ENCODE results near the gene EIF4EBP2. TPM values are rescaled to one million over a fixed set of nuclear protein-coding genes. Genes with fewer than 3 reads are reported as not detected.

Gene EIF4EBP2
- total RNA-seq, 4 donors from 2014 or later, result 55.6 to 71.2 (median 67.6) TPM

DNA sequence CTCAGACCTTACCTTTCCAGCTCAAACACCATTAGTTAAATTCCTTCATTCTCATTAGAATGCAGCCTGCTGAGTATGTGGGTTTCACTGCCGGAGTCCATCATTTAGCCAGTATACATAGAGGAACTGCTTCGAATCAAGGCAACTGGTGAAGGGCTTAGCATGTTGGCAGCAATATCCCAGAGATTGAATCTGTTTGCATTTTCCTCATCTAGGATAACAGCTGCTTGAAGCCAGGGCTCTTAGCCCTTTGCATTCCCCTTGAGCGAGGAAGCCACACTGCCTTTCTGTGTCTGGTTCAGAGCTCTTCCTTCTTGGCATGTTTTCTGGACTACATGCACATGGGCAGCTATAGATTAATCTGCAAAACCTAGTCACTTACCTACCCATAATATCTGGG lies 22.9 kb downstream of the EIF4EBP2 start:
- Histone ChIP-seq H3K27ac (no peak overlapping the region), H3K36me3 (peaks cover 41 to 50% of the 10 kb centered on the region in 2 donors), H3K4me3 (replicated peaks in 1 of 3) (no peak overlapping the region), H3K9me3 (no peaks in the 10 kb centered on the region), H3K4me1 (peaks cover 10 to 22% of the 10 kb centered on the region in 2 donors), H3K27me3 (no peaks in the 10 kb centered on the region)
- 94 to 96% methylated on average over 3 of the region's 3 CpGs for WGBS, 2 donors
- intact Hi-C loops (cut with DNase I), result no loop called here
- TF ChIP-seq, protein P1, sequence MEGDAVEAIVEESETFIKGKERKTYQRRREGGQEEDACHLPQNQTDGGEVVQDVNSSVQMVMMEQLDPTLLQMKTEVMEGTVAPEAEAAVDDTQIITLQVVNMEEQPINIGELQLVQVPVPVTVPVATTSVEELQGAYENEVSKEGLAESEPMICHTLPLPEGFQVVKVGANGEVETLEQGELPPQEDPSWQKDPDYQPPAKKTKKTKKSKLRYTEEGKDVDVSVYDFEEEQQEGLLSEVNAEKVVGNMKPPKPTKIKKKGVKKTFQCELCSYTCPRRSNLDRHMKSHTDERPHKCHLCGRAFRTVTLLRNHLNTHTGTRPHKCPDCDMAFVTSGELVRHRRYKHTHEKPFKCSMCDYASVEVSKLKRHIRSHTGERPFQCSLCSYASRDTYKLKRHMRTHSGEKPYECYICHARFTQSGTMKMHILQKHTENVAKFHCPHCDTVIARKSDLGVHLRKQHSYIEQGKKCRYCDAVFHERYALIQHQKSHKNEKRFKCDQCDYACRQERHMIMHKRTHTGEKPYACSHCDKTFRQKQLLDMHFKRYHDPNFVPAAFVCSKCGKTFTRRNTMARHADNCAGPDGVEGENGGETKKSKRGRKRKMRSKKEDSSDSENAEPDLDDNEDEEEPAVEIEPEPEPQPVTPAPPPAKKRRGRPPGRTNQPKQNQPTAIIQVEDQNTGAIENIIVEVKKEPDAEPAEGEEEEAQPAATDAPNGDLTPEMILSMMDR (IDR thresholded peaks at IDR 0.05), result no peak
- TF ChIP-seq POLR2A (IDR thresholded peaks at IDR 0.05), result no peak
- DNase-seq, result no peak

DNA sequence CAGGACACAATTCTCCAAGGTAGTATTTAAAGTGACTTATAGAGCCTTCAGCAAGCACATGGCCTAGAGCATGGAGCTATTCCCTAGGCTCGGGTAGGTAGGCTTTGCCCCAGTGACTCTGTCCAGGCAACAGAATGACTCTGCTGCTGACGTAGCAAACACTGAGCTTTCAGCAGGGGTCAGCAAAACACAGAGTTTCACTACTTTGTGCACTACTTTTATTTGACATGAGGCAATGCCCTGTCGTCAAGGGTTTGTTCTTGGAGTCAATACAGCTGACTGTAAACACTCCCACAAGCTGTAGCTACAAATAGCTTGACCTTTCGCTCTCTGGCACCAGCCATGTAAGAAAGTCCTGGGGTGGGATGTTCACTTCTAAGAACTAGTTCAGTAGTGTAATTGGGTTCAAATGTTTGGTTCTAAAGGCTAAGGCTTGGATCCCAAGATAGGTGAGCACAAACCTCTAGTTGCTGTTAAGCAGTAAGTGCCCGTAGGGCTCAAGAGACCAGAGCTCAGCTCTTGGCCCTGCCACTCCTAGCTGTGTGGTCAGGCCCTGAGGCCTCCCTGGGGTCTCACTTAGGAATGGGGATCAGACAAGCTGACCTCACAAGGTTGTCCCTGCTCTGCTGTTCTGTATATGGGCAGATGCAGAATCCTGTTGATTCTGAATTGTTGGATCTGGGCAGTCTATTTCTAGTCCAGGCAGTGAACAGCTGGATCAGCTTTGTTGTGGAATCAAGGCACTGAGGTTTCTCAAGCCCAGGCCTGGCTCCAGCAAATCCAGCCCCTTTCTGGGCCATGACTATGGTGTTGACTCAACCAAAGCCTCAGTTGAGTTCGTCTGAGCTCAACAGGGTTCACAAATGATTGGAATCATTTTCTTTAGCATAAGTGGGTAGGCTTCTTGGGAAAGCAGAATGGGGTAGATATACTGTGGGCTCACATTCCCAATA lies 26.8 kb downstream of the EIF4EBP2 start:
- Histone ChIP-seq H3K9me3 (no peaks in the 10 kb centered on the region), H3K4me1 (peaks cover 10 to 33% of the 10 kb centered on the region in 2 donors), H3K36me3 (peaks cover 11 to 24% of the 10 kb centered on the region in 2 donors), H3K27ac (peak overlapping the region; percentile 42 to 74 (median 58)), H3K4me3 (replicated peaks in 1 of 3) (no peak overlapping the region), H3K27me3 (no peaks in the 10 kb centered on the region)
- intact Hi-C loops (cut with DNase I), result no loop called here
- TF ChIP-seq POLR2A (IDR thresholded peaks at IDR 0.05), result no peak
- TF ChIP-seq, protein P1 (IDR thresholded peaks at IDR 0.05), result no peak
- peak; percentile 15 to 24 for DNase-seq
- WGBS, 2 donors, result 67 to 68% methylated on average over 6 of the region's 6 CpGs

DNA sequence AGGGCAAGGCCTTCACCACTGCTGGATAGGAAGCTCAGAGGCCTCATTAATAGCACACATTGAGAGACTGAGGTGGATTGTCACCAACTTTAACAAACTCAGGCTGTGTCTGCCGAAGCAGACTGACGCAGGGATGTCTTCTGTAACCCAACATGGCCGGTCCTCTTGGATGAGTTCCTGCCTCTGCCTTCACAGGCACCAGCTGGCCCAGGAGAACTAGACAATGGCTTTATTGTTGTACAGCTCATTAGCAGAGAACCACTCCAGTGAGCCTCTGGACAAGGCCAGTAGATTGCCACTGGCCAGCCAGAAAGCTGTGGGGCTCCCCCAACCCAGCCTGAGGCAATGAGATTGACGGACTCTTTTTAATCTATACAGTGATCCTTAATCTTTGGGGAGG lies 28.2 kb downstream of the EIF4EBP2 start:
- intact Hi-C loops (cut with DNase I), result no loop called here
- H3K27me3 ChIP-seq, result no peaks in the 10 kb centered on the region
- DNase-seq, result no peak
- no peaks in the 10 kb centered on the region for H3K9me3 ChIP-seq
- TF ChIP-seq, protein P1 (IDR thresholded peaks at IDR 0.05), result no peak
- TF ChIP-seq POLR2A (IDR thresholded peaks at IDR 0.05), result no peak
- peaks cover 10 to 33% of the 10 kb centered on the region in 2 donors for H3K4me1 ChIP-seq
- peaks cover 8 to 16% of the 10 kb centered on the region in 2 donors for H3K36me3 ChIP-seq
- no peak overlapping the region for H3K4me3 ChIP-seq (replicated peaks in 1 of 3)
- no peak overlapping the region for H3K27ac ChIP-seq
- 87 to 90% methylated on average over 3 of the region's 4 CpGs for WGBS, 2 donors

DNA sequence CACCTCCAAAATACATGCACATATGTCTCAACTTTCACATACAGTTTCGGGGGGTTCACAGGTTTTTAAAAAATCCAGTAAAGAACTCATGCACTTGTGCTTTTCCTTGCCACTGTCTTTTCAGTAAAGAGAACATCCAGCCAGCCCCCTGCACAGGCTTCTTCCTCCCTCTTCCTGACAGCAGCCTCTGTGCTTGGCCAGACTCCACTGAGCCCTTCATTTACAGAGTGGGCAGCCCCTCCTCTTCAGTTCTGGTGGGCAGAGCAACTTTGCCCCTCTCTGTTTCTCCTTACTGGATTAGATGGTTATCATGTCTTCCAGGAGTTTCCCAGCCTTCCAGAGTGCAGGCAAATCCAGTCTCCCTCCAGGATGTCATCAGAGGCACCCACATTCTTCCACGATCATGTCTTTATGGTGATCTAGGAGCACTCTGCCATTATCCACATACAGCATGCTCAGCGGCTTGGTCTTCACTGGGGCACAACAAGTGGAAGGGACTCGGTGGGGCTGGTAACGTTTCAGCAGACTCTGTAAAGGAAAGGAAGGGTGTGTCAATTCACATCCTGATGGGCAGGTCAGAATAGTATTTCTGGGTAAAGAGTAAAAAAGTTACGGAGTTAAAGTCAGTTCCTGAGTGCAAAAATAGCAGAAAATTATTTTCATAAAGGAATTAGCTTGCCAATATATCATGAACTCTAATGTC lies 28.8 kb downstream of the EIF4EBP2 start:
- H3K9me3 ChIP-seq, result no peaks in the 10 kb centered on the region
- peaks cover 10 to 33% of the 10 kb centered on the region in 2 donors for H3K4me1 ChIP-seq
- H3K36me3 ChIP-seq, result peaks cover 8 to 9% of the 10 kb centered on the region in 2 donors
- intact Hi-C loops (cut with DNase I), result no loop called here
- no peak for TF ChIP-seq POLR2A (IDR thresholded peaks at IDR 0.05)
- TF ChIP-seq, protein P1 (IDR thresholded peaks at IDR 0.05), result no peak
- H3K27me3 ChIP-seq, result no peaks in the 10 kb centered on the region
- H3K27ac ChIP-seq, result peak overlapping the region in 1 of 3 donors; percentile 13
- no peak overlapping the region for H3K4me3 ChIP-seq (replicated peaks in 1 of 3)
- 73 to 79% methylated on average over 6 of the region's 6 CpGs for WGBS, 2 donors
- no peak for DNase-seq

Measured in thyroid gland (tissue), 4 donors.